Activated naive CD4-positive, alpha-beta T cell treated with anti-CD3 and anti-CD28 coated beads, Interleukin-2, amount 50 U/mL, for 16 hours (primary cell): ENCODE results near the gene TBC1D5.
"Not testable (repeated sequence)": the region's sequence is repeated elsewhere in the genome, so short reads cannot be mapped to it uniquely, and the experiment has no call there.

Experiments
- DNase-seq: peaks from one replicate; pipeline ENCODE4 v3.0.0-alpha.2; 2020

The TBC1D5 gene

GRCh38 chr3:17532446-17532845 is 210.0 kb downstream of the TBC1D5 start:
- not testable (repeated sequence) for DNase-seq

- DNase-seq, result no peak
Measured at GRCh38 chr3:17529677-17530076, 212.8 kb downstream of the TBC1D5 start.

GRCh38 chr3:17518189-17519059 is 224.0 kb downstream of the TBC1D5 start:
- no peak for DNase-seq

GRCh38 chr3:17515445-17516234 is 226.8 kb downstream of the TBC1D5 start:
- no peak for DNase-seq

- no peak for DNase-seq
Measured at GRCh38 chr3:17514597-17514996, 227.8 kb downstream of the TBC1D5 start.

- no peak for DNase-seq
Measured at GRCh38 chr3:17510265-17510664, 232.2 kb downstream of the TBC1D5 start.

DNA sequence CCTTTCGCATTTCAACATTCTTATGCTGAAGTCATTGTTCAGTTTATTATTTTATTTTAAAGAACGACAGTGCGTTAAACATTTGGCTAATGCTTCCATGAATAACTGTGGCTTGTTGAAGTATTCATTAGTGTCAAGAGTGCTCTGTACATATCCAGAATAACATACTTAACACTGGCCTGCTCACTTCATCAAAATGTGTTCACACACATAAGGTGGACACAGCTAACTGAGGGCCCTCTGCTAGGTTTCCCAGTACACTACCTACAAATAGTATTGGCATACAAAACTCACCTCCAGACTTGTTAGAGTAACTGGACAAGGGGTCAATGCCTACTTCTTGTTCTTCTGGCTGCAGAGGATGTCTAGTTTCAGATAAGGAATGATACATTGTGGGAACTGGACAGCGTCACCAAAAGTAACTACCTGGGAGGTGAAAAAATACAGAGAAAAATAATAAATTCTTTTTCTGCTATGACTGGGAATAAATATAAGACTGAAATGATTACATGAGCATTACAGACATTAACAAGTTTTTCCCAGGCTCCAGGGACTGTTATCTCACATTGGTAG is 234.2 kb downstream of the TBC1D5 start:
- DNase-seq, result no peak

DNA sequence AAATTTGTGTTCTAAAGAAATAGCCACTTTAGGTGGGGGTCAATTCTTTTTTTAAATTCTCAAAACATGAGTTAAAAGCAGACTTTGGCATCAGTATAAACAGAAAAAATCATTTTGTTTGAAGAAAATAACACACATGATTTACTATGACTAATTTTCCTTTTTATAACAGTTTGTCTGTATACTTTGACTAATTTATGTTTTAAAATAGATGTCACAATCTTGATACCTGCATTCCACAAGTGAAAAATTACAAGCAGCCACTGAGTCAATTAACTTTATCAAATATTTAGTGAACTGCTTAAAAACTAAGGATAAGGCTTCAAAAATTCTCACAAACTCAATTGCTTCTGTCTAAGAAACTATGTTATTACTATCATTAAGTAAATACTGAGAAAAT is 235.0 kb downstream of the TBC1D5 start:
- no peak for DNase-seq

DNA sequence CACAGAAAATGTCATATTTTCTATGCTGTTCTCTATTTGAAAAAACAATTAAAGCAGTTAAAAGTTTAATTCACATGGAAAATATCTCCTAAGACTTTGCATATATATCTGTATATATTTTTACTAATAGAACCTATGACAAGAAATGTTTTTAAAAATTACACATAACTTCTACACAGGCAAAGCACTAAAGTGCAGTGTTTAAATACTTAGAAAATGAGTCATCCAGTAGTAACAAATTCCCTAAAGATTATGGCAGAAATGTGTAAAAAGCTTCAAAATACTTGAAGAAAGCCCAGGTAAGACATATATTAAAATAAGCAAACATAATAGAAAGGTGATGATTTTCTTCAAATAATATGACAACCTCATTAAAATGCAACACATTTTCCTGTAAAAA is 236.6 kb downstream of the TBC1D5 start:
- DNase-seq, result no peak

DNA sequence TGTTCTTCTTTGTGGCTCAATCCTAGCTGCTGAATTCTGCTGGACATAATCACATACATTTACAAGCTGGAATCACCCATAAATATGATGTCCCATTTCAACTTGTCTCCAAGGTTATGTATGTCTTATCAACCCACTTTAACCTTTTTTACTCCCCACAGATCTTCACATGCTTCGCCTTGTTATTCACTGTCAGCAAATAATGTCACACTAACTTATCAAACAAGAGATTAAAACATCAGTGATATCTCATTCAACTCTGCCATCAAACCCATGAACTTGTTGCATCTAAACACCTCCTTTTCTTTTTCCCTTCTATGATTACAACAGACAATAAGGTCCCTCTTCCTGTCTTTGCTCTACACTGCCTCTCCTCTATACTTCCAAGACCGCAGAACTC is 240.7 kb downstream of the TBC1D5 start:
- DNase-seq, result no peak

- DNase-seq, result no peak
Measured at GRCh38 chr3:17500618-17501017, 241.8 kb downstream of the TBC1D5 start.

GRCh38 chr3:17494117-17494809 is 248.2 kb downstream of the TBC1D5 start:
- DNase-seq, result no peak

DNA sequence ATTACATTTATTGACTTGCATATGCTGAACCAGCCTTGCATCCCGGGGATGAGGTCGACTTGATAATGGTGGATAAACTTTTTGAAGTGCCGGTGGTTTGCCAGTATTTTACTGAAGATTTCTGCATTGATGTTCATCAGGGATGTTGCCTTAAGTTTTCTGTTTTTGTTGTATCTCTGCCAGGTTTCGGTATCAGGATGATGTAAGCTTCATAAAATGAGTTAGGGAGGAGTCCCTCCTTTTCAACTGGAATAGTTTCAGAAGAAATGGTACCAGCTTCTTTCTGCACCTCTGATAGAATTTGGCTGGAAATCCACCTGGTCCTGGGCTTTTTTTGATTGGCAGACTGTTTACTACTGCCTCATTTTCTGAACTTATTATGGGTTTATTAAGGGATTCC is 250.8 kb downstream of the TBC1D5 start:
- no peak for DNase-seq

GRCh38 chr3:17491190-17491589 is 251.2 kb downstream of the TBC1D5 start:
- not testable (repeated sequence) for DNase-seq

GRCh38 chr3:17489139-17489538 is 253.3 kb downstream of the TBC1D5 start:
- DNase-seq, result no peak

DNA sequence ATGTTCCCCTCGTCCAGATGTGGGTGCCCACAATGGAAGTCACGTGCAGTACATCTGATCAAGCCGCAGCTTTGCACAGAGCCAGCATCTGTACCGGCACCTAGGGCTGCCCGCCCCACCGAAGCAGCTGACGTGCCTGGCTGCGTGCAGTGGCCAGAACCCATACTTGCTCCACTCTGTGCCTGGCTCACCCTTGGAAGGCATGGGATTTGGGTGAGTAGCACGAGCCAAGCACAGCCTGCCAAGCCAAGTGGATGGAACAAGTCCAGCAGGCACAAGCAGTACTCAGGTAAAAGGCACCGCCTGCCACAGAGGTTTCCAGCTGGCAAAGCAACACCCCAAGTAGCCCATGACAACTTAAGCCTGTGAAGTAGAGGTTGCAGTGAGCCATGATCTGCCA is 261.3 kb downstream of the TBC1D5 start:
- DNase-seq, result no peak

GRCh38 chr3:17479681-17480405 is 262.6 kb downstream of the TBC1D5 start:
- no peak for DNase-seq

DNA sequence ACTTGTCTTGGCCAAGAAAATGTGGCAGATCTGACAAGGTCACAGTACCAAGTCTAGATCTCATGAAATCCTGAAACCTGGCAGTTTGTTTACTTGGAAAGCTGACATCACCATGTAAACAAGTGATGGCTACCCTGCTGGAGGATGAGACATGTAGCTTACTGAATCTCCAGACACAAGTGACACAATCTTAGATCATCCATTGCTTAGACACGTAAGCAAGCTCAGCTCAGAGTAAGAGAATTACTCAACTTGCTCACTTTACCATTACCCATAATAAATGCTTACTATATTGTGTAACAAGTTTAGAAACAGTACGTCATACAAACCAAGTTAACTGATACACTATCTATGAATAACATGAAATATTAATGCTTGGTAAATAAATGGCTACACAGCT is 263.8 kb downstream of the TBC1D5 start:
- DNase-seq, result no peak

- DNase-seq, result no peak
Measured at GRCh38 chr3:17473761-17474160, 268.7 kb downstream of the TBC1D5 start.

- no peak for DNase-seq
Measured at GRCh38 chr3:17469954-17470353, 272.5 kb downstream of the TBC1D5 start.

DNA sequence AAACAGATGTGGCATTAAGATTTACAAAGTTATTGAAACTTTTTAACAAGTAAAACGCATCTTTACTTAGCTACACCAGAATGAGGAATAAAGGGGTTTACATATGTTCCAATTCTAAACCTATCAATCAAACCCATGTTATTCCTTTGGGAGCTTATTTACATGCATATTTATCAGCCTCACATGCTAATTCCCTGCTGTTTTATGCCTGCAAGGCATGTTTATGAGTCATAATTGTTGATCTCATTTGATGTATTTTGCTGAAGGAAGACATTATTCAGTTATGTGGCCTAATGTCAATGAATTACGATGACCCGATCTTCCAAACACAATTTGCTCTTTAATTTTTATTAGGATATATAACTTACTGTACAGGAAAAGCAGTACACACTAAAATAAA is 272.9 kb downstream of the TBC1D5 start:
- no peak for DNase-seq

DNA sequence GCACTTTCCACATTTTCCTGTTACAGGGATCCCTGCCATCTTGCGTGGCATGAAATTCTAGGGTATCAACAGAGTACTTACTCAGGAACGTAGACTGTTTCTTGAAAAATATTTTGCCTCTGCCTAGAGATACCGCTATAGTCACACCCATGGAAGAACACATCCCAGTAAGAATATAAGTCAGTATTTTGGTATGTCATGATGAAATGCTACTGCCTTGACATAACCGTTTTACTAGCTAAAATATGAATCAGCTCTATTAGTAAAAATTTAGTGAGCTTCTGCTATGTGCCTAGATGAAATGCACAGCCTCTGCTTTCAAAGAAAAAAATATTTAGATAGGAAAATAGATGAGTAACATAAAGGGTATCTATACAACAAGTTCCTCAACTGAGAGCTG is 276.4 kb downstream of the TBC1D5 start:
- no peak for DNase-seq
